GM21825 (cell line): Measurements from ENCODE around the gene GPR143.
"Not testable (repeated sequence)": the region's sequence is repeated elsewhere in the genome, so short reads cannot be mapped to it uniquely, and the experiment has no call there.

Experiments
- ATAC-seq: cut with Tn5 transposase; IDR thresholded peaks from one replicate; pipeline ENCODE4 v1.9.1; 2021; ENCODE audit warnings: mild to moderate bottlenecking, moderate library complexity; ENCODE audit not compliant: unreplicated experiment

Gene GPR143

DNA sequence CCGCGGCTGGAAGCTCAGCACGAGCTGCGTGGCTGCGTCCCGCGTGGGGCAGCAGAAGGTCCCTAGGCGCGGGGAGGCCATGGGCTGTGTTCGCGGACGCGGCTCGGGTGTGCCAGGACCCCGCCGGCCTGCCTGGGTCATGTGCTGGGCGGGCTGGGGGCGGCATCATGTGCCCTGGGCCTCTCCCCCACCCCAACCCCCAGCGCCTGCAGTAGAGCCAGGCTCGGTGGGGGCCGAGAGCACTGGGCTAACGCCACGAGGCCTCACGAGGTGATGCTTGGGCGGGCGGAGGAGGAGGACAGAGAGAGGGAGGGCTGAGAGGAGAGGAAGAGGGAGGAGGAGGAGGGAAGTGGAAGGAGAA, at the start of gene GPR143:
TSS of gene GPR143 (minus strand) at position 111 of the 361 bp plus-strand sequence. CDS start at position 81, 30 bp downstream.
- no peak for ATAC-seq

- not testable (repeated sequence) for ATAC-seq
Observed at GRCh38 chrX:9811086-9811485, 45.4 kb upstream of the GPR143 start.

GRCh38 chrX:9809876-9810275, 44.2 kb upstream of the GPR143 start:
- ATAC-seq: not testable (repeated sequence)

- no peak for ATAC-seq
Observed at GRCh38 chrX:9807355-9808182, 41.9 kb upstream of the GPR143 start.

GRCh38 chrX:9805956-9806355, 40.3 kb upstream of the GPR143 start:
- no peak for ATAC-seq

DNA sequence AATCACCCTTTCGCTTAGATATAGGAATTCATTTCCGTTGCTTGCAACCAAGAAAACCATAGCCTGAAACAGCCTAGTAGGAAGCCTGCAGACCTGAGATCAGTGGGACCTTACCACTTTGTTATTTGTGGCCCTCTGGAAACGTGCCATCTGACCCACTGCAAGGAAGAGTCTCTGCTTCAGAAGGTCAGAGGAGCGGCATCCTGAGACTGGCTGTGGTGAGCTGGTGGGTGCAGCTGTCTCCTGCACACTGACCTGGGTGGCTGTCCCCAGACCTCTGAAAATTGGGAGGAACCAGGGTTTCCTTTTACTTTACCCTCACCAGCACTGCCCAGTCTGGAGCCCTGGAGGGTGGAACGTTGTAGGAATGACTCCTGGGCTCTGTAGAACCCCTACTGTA, 38.8 kb upstream of the GPR143 start:
- no peak for ATAC-seq

DNA sequence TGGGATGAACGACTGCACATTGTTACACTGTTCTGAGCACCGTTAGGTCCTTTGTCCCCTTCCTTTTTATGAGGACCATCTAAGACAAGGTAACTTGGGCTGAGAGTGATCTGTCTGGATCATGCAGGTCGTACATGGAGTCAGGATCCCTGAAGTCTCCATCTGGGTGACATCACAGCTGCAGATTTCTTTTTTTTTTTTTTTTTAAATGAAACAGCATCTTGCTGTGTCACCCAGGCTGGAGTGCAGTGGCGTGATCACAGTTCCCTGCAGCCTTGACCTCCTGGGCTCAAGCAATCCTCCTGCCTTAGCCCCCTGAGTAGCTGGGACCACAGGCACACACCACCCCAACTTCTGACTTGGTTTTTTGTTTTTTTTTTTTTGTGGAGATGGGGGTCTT, 37.1 kb upstream of the GPR143 start:
- no peak for ATAC-seq

DNA sequence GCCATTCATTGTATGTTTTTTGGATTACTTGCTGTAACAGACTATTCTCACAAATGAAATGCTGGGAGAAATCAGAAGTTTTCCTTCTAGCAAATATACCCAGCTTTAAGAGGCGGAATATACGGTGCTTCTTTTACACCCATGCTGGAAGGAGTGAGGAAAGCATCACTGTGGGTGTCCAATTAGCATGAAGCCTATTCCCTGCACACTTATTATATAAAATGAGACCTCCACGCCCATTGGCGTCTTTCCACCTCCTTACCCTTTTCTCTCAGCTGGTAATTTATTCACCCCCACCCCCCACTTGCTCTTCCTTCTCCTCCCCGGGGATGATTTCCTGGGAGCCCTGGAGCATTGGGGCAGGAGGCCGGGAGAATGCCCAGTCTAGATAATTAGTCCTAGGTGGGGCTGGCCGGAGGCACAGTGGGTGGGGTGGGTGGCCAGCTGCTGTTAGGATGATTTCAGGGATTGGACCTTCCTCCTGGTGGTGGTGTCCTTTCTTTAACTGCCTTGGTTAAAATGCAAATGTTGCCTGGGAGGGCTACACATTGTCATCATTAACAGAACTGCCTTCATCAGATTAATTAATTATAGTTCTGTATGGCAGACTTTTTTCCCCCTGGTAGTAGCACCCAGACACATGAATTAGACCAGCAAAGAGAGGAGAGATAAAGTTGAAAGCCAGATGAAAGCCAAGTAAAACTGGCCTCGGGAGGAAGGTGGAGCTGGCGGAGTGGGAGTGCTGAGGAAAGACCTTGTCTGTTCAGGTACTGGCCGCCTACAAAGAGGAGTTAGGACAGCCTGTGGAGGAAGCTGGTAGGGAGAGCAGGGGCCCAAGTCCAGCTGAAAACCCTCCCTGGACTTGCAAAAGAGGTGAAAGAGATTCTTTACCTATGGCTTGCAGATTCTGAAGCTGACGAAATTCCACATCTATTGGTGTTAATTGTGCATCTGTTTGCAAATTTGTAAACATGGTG, 32.0 kb upstream of the GPR143 start:
- ATAC-seq: no peak

GRCh38 chrX:9794495-9794894, 28.8 kb upstream of the GPR143 start:
- no peak for ATAC-seq

- no peak for ATAC-seq
Observed at GRCh38 chrX:9790866-9791265, 25.2 kb upstream of the GPR143 start.

- no peak for ATAC-seq
Observed at GRCh38 chrX:9789555-9789954, 23.9 kb upstream of the GPR143 start.

GRCh38 chrX:9788911-9789310, 23.3 kb upstream of the GPR143 start:
- no peak for ATAC-seq

DNA sequence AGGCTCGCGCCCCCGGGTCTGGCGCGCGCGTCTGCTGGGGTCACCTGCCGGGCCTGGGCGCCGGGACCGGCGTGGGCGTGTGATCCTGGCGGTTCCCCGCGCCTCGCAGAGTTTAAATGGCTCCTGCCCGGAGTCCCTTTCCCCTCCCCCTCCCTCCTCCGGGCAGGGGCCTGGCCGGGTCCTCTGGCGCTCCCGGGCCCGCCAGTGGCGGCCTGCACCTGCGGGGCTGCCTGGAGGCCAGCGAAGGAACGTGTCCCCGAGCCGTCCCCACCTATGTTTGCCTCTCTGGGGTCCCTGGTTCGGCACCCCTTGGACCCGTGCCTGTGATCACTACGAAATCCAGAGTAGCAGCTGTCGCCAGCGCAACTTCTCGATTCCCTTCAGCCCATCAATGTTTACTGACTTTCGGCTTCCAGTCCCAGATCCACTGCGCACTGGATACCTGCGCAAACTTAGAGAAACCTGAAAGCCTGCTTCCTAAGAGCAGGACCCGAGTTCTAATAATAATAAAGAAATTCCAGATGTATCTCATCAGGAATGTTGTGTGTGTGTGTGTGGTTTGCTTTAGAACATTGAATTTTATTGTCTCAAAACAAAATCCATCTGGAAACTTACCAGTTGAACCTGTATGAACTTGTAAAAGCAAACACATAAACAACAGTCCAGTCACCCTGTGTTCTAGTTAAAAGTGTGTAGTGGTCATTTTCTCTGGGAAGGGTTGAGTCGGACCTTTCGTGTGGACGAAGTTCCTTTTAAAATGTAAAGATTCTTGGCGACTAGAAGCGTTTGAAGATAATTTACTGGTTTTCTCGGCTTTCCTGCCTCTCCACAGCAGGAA, 21.4 kb upstream of the GPR143 start:
- ATAC-seq: no peak

GRCh38 chrX:9785944-9786797, 20.5 kb upstream of the GPR143 start, which contains the start of gene SHROOM2:
Gene SHROOM2, plus strand, starts transcription at chrX:9786429. Its CDS starts 117 bp downstream, at chrX:9786546.
- ATAC-seq: no peak

GRCh38 chrX:9785254-9785943, 19.8 kb upstream of the GPR143 start:
- ATAC-seq: no peak

DNA sequence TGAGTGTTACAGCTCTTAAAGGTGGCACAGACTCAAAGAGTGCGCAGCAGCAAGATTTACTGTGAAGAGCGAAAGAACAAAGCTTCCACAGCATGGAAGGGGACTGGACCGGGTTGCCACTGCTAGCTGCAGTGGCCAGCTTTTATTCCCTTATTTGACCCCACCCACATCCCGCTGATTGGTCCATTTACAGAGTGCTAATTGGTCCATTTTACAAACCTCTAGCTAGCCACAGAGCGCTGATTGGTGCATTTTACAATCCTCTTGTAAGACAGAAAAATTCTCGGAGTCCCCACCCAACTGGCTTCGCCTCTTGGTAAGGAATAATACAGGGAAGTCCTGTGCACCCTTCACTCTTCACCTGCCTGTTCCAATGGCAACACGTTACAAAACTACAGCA, 18.7 kb upstream of the GPR143 start:
- no peak for ATAC-seq

- no peak for ATAC-seq
Observed at GRCh38 chrX:9781941-9782340, 16.3 kb upstream of the GPR143 start.

GRCh38 chrX:9775930-9776329, 10.3 kb upstream of the GPR143 start:
- no peak for ATAC-seq

DNA sequence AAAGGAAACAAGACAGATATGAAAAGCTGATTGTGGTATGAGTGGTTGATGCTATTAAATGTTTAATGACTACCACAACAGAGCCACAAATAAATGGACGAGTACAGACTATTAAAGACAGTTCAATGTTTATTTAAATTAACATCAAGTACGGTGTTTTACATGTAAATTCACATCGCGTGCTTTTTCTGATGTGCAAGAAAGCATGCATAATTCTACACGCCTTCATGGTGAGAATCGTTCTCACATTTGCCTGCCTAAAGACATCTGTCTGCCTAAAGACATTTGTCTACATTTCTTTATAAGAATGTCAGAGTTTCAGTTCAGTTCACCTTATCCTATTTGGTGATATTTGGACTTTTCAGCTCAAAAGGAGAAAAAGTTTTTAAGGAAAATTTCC, 7.3 kb upstream of the GPR143 start:
- no peak for ATAC-seq
